EH (cell line): ENCODE measurements around the gene AFM.
A peak's percentile ranks its signal among the peaks of the same experiment; 100 is the strongest.

ENCODE experiments used
- DNase-seq: peaks from one replicate; pipeline ENCODE4 v3.0.0-alpha.2; 2015; ENCODE audit warnings: low read depth

The AFM gene

GRCh38 chr4:73451404-73451803 is 30.1 kb upstream of the AFM start:
- DNase-seq: peak; percentile 46

- no peak for DNase-seq
These were observed 29.4 kb upstream of the AFM start for GRCh38 chr4:73451981-73452747.

GRCh38 chr4:73452953-73453700 is 28.4 kb upstream of the AFM start:
- no peak for DNase-seq

GRCh38 chr4:73453701-73454005 is 27.9 kb upstream of the AFM start:
- no peak for DNase-seq

- DNase-seq: no peak
These were observed 26.6 kb upstream of the AFM start for GRCh38 chr4:73454920-73455319.

- DNase-seq: no peak
These were observed 25.1 kb upstream of the AFM start for GRCh38 chr4:73456177-73457022.

GRCh38 chr4:73458184-73459047 is 23.1 kb upstream of the AFM start:
- DNase-seq: no peak

- no peak for DNase-seq
These were observed 22.5 kb upstream of the AFM start for GRCh38 chr4:73459048-73459421.

- DNase-seq: no peak
These were observed 20.5 kb upstream of the AFM start for GRCh38 chr4:73460913-73461522.

- no peak for DNase-seq
These were observed 13.4 kb upstream of the AFM start for GRCh38 chr4:73468170-73468569.

GRCh38 chr4:73470728-73471127 is 10.8 kb upstream of the AFM start:
- DNase-seq: no peak

- DNase-seq: no peak
These were observed 4.4 kb upstream of the AFM start for GRCh38 chr4:73477176-73477575.

GRCh38 chr4:73479323-73479722 is 2.2 kb upstream of the AFM start:
- DNase-seq: no peak

GRCh38 chr4:73485085-73485484 is 3.5 kb downstream of the AFM start:
- no peak for DNase-seq

- no peak for DNase-seq
These were observed 4.1 kb downstream of the AFM start for GRCh38 chr4:73485596-73485995.

GRCh38 chr4:73486497-73486896 is 5.0 kb downstream of the AFM start:
- no peak for DNase-seq

- no peak for DNase-seq
These were observed 5.7 kb downstream of the AFM start for GRCh38 chr4:73487233-73487632.

GRCh38 chr4:73499996-73500765 is 18.6 kb downstream of the AFM start:
- no peak for DNase-seq

GRCh38 chr4:73501664-73502265 is 20.2 kb downstream of the AFM start:
- no peak for DNase-seq

GRCh38 chr4:73505567-73505966 is 24.0 kb downstream of the AFM start:
- no peak for DNase-seq
